ENCODE data around the gene SSH2.

The SSH2 gene

DNA sequence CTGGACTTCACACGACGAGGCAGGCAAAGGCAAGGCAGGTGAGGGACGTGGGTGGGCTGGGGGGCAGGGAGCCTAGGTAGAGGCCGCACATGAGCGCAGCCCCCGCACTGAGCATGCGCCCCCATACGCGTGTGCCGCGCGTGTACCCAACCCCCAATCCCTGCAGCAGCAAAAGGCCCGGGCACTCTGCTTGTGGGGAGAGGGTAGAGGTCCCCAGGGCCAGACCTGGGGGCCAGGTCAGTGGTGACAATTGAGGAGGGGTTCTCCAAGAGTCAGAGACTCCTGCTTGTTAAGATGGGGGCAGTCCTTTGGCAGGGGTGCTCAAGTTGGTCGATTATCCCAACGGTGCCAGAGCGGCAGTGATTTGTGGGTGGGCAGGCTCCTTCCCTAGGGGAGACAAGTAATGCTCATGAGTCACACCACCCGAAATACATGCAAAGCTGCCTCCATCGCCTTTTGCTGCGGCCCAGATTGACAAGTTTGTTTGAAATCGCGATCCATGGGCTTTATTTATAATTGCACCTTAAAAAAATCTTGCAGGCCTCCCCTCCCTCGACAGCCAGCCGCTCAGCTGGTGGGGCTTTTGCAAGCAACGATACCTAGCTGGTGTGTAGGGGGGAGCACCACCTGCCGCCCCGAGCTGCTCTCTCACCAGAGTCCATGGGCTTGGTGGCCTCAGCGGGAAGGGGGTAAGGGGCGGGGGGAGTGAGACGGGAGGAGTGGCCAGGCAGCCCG lies 339.4 kb downstream of the SSH2 start:
- Histone ChIP-seq H3K9ac (ENCODE audit: low read depth, low read length) (peak overlapping the region; percentile 59), H3K36me3 (ENCODE audit: insufficient read depth, low read length) (no peaks in the 10 kb centered on the region), H3K4me3 (ENCODE audit: low read length) (peak overlapping the region; percentile 66), H3K27me3 (ENCODE audit: insufficient read depth, low read length) (peaks cover 22% of the 10 kb centered on the region), H3K4me1 (ENCODE audit: insufficient read depth, low read length) (peaks cover 35% of the 10 kb centered on the region), H3K9me3 (ENCODE audit: insufficient read depth, low read depth, low read length) (no peaks in the 10 kb centered on the region), H3K27ac (ENCODE audit: low read depth, low read length) (0 out of 2 replicates have a peak overlapping the region, but pooled peaks have one; percentile 31)
- WGBS = 19% methylated on average over 30 of the region's 30 CpGs

DNA sequence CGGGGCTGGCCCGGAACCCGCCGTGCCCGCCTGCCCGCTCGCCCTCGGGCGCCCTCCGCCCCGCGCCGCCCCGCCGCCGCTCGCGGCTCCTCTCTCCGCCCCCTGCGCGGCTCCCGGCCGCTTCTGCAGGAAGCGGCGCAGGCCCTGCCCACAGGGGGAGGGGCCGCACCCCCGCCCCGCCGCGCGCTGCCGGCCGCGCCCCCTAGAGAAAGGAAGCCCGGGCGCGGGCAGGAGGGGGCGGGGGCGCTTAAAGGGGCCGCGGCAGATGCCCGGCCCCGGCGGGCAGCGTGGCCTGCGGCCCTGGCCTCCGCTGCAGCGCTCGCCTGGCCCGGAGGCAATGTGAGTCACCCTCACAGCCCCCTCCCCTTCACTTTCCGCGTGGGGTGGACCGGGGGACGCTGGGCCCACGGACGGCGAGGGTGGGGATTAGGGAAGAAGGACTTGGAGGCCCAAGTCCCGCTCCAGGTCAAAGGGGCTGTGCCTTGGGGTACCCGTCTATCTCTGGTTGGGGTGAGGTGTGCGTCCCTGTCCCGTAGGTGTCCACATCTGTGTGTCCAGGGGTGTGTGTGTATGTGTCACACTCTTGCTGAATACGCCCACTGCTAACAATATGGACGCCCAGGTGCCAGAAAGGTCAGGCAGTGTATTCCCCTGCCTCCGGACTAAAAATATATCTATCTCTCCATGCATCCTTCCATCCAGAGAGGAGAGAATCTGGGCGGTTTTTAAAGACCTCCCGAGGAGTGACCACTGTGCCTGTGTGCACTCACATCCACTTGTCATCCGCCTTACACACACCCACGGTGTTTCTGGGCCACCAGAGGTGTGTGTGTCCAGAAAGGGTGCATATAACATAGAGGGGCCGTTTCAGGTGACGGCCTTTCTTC lies 340.3 kb downstream of the SSH2 start, which contains the start of gene GIT1:
TSS of gene GIT1 (minus strand) at position 125 of the 887 bp plus-strand sequence. CDS start 270 bp downstream, outside the sequence.
- no peaks in the 10 kb centered on the region for H3K36me3 ChIP-seq (ENCODE audit: insufficient read depth, low read length)
- H3K27me3 ChIP-seq (ENCODE audit: insufficient read depth, low read length) = peaks cover 22% of the 10 kb centered on the region
- peak within 1 kb of the TSS; percentile 59 for H3K9ac ChIP-seq (ENCODE audit: low read depth, low read length)
- H3K27ac ChIP-seq (ENCODE audit: low read depth, low read length) = no peak within 1 kb of the TSS
- no peaks in the 10 kb centered on the region for H3K9me3 ChIP-seq (ENCODE audit: insufficient read depth, low read depth, low read length)
- H3K4me3 ChIP-seq (ENCODE audit: low read length) = peak within 1 kb of the TSS; percentile 66
- 8% methylated on average over 67 of the region's 70 CpGs for WGBS
- peaks cover 39% of the 10 kb centered on the region for H3K4me1 ChIP-seq (ENCODE audit: insufficient read depth, low read length)

DNA sequence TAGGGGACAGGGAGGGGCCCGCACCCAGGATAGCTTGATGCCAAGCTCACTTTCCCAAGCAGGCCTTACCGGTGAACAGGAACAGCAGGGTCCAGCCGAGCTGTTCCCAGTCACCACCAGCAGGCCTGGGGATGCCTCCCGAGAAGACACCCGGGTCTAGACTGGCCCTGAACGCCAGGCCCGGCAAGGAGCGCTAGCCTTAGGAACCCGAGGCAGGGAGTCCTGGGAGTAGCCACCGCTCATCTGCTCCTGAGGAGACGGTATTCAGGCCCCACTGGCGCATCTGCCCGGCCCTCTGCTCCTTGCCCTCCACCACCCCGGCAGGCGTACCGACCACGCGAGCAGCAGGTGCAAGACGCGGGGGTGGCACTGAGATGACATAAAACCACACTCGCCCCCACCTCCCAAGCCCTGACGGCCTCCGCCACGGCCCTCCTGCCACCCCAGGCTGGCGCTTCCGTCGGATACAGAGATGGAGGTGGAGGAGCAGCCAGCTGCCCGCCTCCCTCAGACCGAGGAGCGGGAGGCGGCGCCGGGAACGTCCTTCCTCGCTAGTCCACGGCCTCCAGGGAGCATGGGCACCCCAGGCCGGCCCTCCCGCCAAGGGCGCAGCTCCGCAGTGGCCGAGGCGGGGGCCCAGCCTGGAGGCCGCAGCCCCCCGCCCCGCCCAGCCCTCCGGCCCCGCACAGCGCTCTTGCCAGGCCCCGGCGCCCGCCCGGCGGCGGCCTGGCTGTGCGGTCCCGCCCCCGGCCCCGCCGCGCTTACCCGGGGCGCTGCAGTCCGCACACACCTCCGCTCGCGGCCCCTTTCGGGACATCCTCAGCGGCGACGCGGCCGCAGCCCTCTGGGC lies 341.2 kb downstream of the SSH2 start:
- H3K27ac ChIP-seq (ENCODE audit: low read depth, low read length) = no peak overlapping the region
- H3K9me3 ChIP-seq (ENCODE audit: insufficient read depth, low read depth, low read length) = no peaks in the 10 kb centered on the region
- H3K36me3 ChIP-seq (ENCODE audit: insufficient read depth, low read length) = no peaks in the 10 kb centered on the region
- H3K4me1 ChIP-seq (ENCODE audit: insufficient read depth, low read length) = peaks cover 48% of the 10 kb centered on the region
- peak overlapping the region; percentile 51; the same call in 1 of the 2 replicates for H3K9ac ChIP-seq (ENCODE audit: low read depth, low read length)
- WGBS = 1% methylated on average over 72 of the region's 72 CpGs
- H3K4me3 ChIP-seq (ENCODE audit: low read length) = peak overlapping the region; percentile 66
- peaks cover 15% of the 10 kb centered on the region for H3K27me3 ChIP-seq (ENCODE audit: insufficient read depth, low read length)

DNA sequence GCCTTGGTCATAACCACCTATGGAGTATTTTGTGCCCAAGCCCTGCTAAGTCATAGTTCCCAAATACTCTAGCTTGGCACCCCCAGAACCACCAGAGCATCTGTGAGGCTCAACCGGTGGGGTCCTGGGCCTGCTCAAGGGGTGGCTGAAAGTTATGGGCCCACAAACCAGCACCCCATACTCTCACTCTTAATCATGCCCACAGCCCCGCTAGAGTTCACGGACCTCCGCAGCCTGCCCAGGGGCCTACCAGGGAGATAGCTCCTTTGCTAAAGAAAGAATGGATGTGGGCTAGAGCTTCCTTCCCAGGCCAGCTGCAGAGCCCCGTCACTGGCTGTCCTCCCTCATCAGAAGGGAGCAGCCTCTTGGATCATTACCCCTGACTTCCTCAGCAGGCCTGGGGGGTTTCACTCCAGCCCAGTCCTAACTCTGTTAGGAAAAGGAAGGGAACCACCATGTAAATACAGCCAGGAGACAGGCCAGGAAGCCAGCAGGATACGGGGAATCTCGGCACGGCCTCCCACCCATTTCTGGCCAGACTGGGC lies 341.9 kb downstream of the SSH2 start:
- Histone ChIP-seq H3K9ac (ENCODE audit: low read depth, low read length) (0 out of 2 replicates have a peak overlapping the region, but pooled peaks have one; percentile 51), H3K4me1 (ENCODE audit: insufficient read depth, low read length) (peaks cover 50% of the 10 kb centered on the region), H3K4me3 (ENCODE audit: low read length) (peak overlapping the region; percentile 66), H3K27ac (ENCODE audit: low read depth, low read length) (no peak overlapping the region), H3K27me3 (ENCODE audit: insufficient read depth, low read length) (peaks cover 14% of the 10 kb centered on the region), H3K9me3 (ENCODE audit: insufficient read depth, low read depth, low read length) (no peaks in the 10 kb centered on the region), H3K36me3 (ENCODE audit: insufficient read depth, low read length) (no peaks in the 10 kb centered on the region)
- 52% methylated on average over 8 of the region's 8 CpGs for WGBS

DNA sequence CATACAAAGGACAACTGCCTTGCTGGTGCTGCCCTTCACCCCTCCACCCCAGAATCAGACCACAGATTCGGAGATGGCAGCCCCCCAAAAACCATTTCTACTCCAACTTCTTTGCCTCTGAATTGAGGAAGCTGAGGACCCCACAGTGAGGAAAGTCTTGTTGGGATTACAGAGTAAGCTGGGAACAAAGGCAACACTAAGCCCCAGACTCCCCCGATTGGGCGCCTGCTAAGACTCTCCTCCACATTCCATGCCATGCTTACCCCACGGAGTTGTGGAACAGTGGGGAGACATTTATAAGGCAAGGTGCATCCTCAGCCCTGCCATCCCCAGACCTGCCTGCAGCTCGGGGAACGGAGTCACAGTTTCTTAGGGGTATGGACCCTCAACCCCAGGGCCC lies 342.4 kb downstream of the SSH2 start:
- H3K9me3 ChIP-seq (ENCODE audit: insufficient read depth, low read depth, low read length) = no peaks in the 10 kb centered on the region
- no peak overlapping the region for H3K27ac ChIP-seq (ENCODE audit: low read depth, low read length)
- WGBS = 90% methylated on average over 6 of the region's 6 CpGs
- H3K9ac ChIP-seq (ENCODE audit: low read depth, low read length) = no peak overlapping the region
- H3K4me1 ChIP-seq (ENCODE audit: insufficient read depth, low read length) = peaks cover 49% of the 10 kb centered on the region
- 0 out of 2 replicates have a peak, but pooled peaks cover 2% of the 10 kb centered on the region for H3K36me3 ChIP-seq (ENCODE audit: insufficient read depth, low read length)
- H3K4me3 ChIP-seq (ENCODE audit: low read length) = peak overlapping the region; percentile 66; the same call in 1 of the 2 replicates
- peaks cover 14% of the 10 kb centered on the region for H3K27me3 ChIP-seq (ENCODE audit: insufficient read depth, low read length)

DNA sequence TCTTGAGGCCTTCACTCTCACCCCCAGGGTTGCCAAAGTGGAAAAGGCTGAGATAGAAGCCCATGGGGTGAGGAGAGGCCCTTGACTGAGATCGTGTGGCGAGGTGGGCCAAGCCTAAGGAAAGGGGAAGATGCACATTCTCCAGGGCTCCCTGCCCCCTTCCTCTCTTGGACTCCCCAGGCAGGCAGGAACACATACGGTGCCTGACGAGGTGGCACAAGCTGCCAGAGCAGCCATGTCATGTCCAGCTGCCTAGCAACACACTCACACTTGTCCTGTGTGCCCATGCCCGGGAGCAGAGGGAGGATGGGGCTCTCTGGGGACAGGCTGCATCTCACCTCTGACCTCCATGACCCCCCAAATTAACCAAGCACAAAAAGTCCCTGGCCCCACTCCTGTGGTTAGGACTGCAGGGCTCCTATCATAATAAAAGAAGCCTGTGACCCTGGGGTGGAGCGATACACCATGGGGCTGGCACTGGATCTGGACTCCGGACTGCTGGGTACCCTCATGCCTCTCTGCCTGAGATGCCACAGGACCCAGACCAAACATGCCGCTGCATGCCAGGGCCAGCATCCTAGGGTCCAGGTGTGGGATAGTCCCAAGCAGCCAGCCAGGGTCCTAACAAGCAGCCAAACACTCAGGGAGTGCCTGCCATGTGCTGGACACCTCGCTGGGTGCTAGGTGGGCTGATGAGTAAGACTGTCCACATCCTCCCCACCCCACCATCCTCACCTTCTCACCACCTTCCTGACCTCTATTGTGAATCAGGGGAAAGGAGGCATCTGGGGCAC lies 343.2 kb downstream of the SSH2 start:
- no peak overlapping the region for H3K27ac ChIP-seq (ENCODE audit: low read depth, low read length)
- no peaks in the 10 kb centered on the region for H3K9me3 ChIP-seq (ENCODE audit: insufficient read depth, low read depth, low read length)
- WGBS = 92% methylated on average over 9 of the region's 9 CpGs
- H3K4me1 ChIP-seq (ENCODE audit: insufficient read depth, low read length) = peaks cover 43% of the 10 kb centered on the region
- no peak overlapping the region for H3K9ac ChIP-seq (ENCODE audit: low read depth, low read length)
- H3K4me3 ChIP-seq (ENCODE audit: low read length) = no peak overlapping the region
- H3K36me3 ChIP-seq (ENCODE audit: insufficient read depth, low read length) = peaks cover 9% of the 10 kb centered on the region; the same call in 1 of the 2 replicates
- H3K27me3 ChIP-seq (ENCODE audit: insufficient read depth, low read length) = peaks cover 14% of the 10 kb centered on the region

DNA sequence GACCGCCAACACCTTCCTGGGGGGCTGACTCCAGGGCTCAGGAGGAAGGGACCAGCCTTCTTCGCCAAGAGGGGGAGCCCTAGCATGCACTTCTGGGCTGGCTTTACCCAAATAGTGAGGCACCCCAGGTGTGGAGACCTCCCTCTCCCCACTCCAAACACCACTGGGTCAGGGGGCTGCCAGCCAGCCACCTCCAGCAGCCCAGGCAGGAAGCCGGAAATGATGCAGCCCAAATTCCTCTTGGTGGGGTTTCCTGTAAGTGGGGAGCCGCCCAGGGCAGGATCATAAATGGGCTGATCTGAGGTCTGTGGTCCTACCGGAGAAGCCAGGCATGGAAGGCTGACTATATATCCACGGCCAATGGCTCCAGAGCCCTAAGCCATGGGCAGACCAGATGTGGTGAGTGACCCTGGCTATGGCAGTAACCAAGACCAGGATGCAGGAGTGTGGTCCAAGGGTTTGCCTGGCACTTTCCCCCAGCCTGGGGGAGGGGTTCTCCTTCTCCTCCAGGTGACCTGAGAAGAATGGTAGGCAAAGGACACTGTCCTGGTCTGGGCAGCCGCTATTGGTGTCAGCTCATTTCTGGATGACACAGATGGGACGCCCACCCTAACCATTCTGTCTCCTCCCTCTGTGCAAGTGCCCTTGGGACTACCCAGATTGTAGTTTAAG lies 344.8 kb downstream of the SSH2 start:
- H3K27ac ChIP-seq (ENCODE audit: low read depth, low read length) = no peak overlapping the region
- WGBS = 82% methylated on average over 8 of the region's 8 CpGs
- H3K4me1 ChIP-seq (ENCODE audit: insufficient read depth, low read length) = peaks cover 37% of the 10 kb centered on the region
- no peak overlapping the region for H3K9ac ChIP-seq (ENCODE audit: low read depth, low read length)
- peaks cover 10% of the 10 kb centered on the region; the same call in 1 of the 2 replicates for H3K36me3 ChIP-seq (ENCODE audit: insufficient read depth, low read length)
- H3K27me3 ChIP-seq (ENCODE audit: insufficient read depth, low read length) = peaks cover 8% of the 10 kb centered on the region
- no peaks in the 10 kb centered on the region for H3K9me3 ChIP-seq (ENCODE audit: insufficient read depth, low read depth, low read length)
- H3K4me3 ChIP-seq (ENCODE audit: low read length) = no peak overlapping the region

DNA sequence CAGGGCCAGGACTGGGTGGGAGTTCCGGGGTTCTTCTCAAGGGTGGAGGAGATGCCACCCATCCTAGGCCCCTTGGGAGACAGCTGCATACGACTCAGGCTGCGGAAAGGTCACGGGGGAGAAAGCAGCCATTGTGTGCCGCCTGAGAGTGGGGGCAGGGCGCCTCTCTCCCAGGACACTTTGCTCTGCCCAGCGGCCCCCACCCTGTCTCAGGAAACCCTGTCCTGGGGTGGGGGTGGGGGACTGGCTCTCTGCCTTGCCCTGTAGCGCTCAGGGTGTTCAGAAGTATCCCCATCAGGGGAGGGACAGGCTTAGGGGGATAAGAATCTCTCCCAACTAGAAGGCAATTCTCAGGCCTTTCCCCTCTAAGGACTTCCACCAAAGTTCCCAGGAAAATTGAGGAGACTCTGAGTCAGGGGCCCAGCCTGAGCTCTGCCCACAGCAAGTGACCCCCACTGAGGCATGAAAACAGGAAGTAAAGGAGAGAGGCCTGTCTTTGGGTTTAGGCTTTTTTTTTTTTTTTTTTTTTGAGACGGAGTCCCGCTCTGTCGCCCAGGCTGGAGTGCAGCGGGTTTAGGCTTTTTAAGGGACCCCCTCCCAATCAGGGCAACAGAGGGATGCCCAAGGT lies 345.5 kb downstream of the SSH2 start:
- peak overlapping the region; percentile 43; the same call in 1 of the 2 replicates for H3K27ac ChIP-seq (ENCODE audit: low read depth, low read length)
- H3K4me3 ChIP-seq (ENCODE audit: low read length) = 0 out of 2 replicates have a peak overlapping the region, but pooled peaks have one; percentile 3
- peaks cover 15% of the 10 kb centered on the region; the same call in 1 of the 2 replicates for H3K36me3 ChIP-seq (ENCODE audit: insufficient read depth, low read length)
- 55% methylated on average over 12 of the region's 12 CpGs for WGBS
- H3K9ac ChIP-seq (ENCODE audit: low read depth, low read length) = no peak overlapping the region
- H3K9me3 ChIP-seq (ENCODE audit: insufficient read depth, low read depth, low read length) = no peaks in the 10 kb centered on the region
- peaks cover 32% of the 10 kb centered on the region for H3K4me1 ChIP-seq (ENCODE audit: insufficient read depth, low read length)
- 0 out of 2 replicates have a peak, but pooled peaks cover 4% of the 10 kb centered on the region for H3K27me3 ChIP-seq (ENCODE audit: insufficient read depth, low read length)
